A673 (cell line): Measurements from ENCODE around the gene CNGA3.

Experiments
- CTCF ChIP-seq: fragments of 300-800, 200-600 bp; sonication (generic); conservative IDR thresholded peaks from 2 replicates; pipeline ENCODE4 v1.5.1; 2017; ENCODE audit warnings: low read depth, mild to moderate bottlenecking, antibody characterized with exemption, low read length, moderate library complexity, mixed read lengths
- EZH2 ChIP-seq: fragments of 200-600 bp; sonication (generic); IDR thresholded peaks from 2 replicates; pipeline ENCODE4 v1.6.1; 2017; ENCODE audit warnings: borderline replicate concordance, low read depth, mild to moderate bottlenecking, mixed read lengths, antibody characterized with exemption, low read length; ENCODE audit not compliant: poor library complexity, severe bottlenecking

DNA sequence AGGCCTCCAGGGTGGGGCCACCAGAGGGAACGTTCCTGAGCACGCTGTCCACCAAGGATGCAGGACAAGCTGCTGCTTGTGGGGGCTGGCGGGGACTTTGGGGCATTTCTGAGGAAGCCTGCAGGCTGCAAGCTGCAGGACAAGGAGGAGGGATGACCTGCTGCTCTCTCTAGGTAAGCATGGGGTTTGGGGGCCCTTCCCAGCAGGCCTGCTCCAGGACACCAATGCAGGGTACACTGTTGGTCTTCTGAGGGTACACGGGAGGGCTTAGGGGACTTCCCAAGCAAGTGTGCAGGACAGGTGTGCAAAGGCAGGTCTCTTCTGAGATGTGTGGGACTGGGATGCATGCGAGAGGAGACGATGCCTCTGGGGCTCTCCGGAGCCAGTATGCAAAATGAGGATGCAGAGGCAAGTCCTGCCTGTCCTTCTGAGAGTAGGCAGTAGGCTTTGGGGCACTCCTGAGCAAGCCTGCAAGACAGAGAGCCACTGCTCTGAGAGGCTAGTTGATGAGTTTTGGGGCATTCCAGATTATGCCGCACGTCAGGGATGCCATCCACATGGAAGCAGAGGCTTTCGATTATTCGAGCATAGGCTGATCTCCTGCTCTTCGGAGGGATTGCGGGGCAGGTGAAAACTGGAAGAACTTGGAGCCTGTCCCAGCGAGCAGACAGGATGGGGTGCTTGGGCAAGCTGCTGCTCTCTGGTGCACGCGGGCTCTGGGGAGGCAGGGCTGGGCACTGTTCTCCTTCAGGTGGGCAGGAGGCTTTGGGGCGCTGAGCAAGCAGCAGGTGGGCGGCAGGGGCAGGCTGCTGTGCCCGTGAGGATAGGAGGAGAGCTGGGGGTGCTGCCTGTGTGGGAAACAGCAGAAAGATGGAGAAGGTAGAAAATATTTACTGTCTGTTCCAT is 44.6 kb downstream of the CNGA3 start:
- no peak for TF ChIP-seq CTCF
- no peak for TF ChIP-seq EZH2
